PC-9 (cell line): ENCODE results near the gene ADORA1. TPM values are rescaled to one million over a fixed set of nuclear protein-coding genes. Genes with fewer than 3 reads are reported as not detected.

Source experiments
- BruUV-seq: library from RNA; stranded (reverse); fragments of 400-500 nt; replicated peaks from 2 replicates; lab custom pipeline; 2021; lab: Mats Ljungman, UMichigan
- CTCF ChIA-PET: fragments of 300-600 bp; sonication (Branson Sonifier 250); formaldehyde crosslinking; loops from one replicate; lab custom pipeline; 2022; ENCODE audit warnings: antibody characterized with exemption; lab: Charles Lee
- POLR2A ChIA-PET: fragments of 300-600 bp; sonication (Branson Sonifier 250); formaldehyde crosslinking; loops from one replicate; lab custom pipeline; 2022; ENCODE audit warnings: antibody characterized with exemption; ENCODE audit not compliant: unreplicated experiment; lab: Charles Lee
- DNase-seq, 2 experiments: peaks; one replicate each; pipeline versions ENCODE4 v3.0.0 to v3.0.0-alpha.2; 2015 to 2022; ENCODE audit warnings: mixed read lengths in 1 of 2
- H2AFZ ChIP-seq: fragments of 200-600 bp; sonication (generic); 2 replicates; pipeline ENCODE4 v1.8.1; 2017; ENCODE audit warnings: antibody characterized with exemption
- H3F3A ChIP-seq: fragments of 200-600 bp; sonication (generic); 2 replicates; pipeline ENCODE4 v1.8.1; 2017; ENCODE audit warnings: antibody characterized with exemption, mild to moderate bottlenecking, low read depth; ENCODE audit not compliant: insufficient read depth
- H3K27ac ChIP-seq: fragments of 200-600 bp; sonication (generic); 2 replicates; pipeline ENCODE4 v1.6.1; 2016; ENCODE audit warnings: mixed run types
- H3K27me3 ChIP-seq: fragments of 200-600 bp; sonication (generic); 2 replicates; pipeline ENCODE4 v1.6.1; 2016; ENCODE audit warnings: low read depth, mixed run types; ENCODE audit not compliant: insufficient read depth
- H3K36me3 ChIP-seq: fragments of 200-600 bp; sonication (generic); 2 replicates; pipeline ENCODE4 v1.6.1; 2016; ENCODE audit warnings: low read depth, mixed run types
- H3K4me1 ChIP-seq: fragments of 200-600 bp; sonication (generic); replicated peaks from 2 replicates; pipeline ENCODE4 v1.6.1; 2016; ENCODE audit warnings: mixed run types; ENCODE audit not compliant: insufficient read depth
- H3K4me2 ChIP-seq: fragments of 200-600 bp; sonication (generic); 2 replicates; pipeline ENCODE4 v1.6.1; 2017; ENCODE audit warnings: mixed run types
- H3K4me3 ChIP-seq: fragments of 200-600 bp; sonication (generic); 2 replicates; pipeline ENCODE4 v1.6.1; 2016; ENCODE audit warnings: mixed run types
- H3K79me2 ChIP-seq: fragments of 200-600 bp; sonication (generic); 2 replicates; pipeline ENCODE4 v1.6.1; 2017; ENCODE audit warnings: low read depth, mixed run types
- H3K9me2 ChIP-seq: fragments of 200-600 bp; sonication (generic); 2 replicates; pipeline ENCODE4 v1.8.1; 2017; ENCODE audit warnings: mild to moderate bottlenecking; ENCODE audit not compliant: insufficient read depth
- H3K9me3 ChIP-seq: fragments of 200-600 bp; sonication (generic); 2 replicates; pipeline ENCODE4 v1.8.1; 2016; ENCODE audit warnings: low read depth; ENCODE audit not compliant: insufficient read depth
- H4K20me1 ChIP-seq: fragments of 200-600 bp; sonication (generic); 2 replicates; pipeline ENCODE4 v1.8.1; 2017; ENCODE audit not compliant: insufficient read depth
- EZH2 ChIP-seq: fragments of 200-600 bp; sonication (generic); IDR thresholded peaks from 2 replicates; pipeline ENCODE4 v1.8.0; 2017; ENCODE audit warnings: antibody characterized with exemption, low read depth
- intact Hi-C: fragments of 100-400 bp; cut with micrococcal nuclease; formaldehyde crosslinking; loops from one replicate; pipeline ENCODE4 v1.10.0; 2022; ENCODE audit not compliant: unreplicated experiment
- total RNA-seq: library from RNA; stranded (reverse); gene quantifications from 2 replicates; pipeline ENCODE4 v1.2.3, GENCODE V29; 2021
- TF ChIP-seq, protein P1 (sequence below): fragments of 200-600 bp; sonication (generic); conservative IDR thresholded peaks from 2 replicates; pipeline ENCODE4 v1.6.1; 2017; ENCODE audit warnings: mixed run types, antibody characterized with exemption, mild to moderate bottlenecking, moderate library complexity

The ADORA1 gene
- total RNA-seq, 1 experiment from 2014 or later = 8.3 TPM

DNA sequence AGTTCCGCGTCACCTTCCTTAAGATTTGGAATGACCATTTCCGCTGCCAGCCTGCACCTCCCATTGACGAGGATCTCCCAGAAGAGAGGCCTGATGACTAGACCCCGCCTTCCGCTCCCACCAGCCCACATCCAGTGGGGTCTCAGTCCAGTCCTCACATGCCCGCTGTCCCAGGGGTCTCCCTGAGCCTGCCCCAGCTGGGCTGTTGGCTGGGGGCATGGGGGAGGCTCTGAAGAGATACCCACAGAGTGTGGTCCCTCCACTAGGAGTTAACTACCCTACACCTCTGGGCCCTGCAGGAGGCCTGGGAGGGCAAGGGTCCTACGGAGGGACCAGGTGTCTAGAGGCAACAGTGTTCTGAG is 38.3 kb downstream of the ADORA1 start:
- Histone ChIP-seq H3K4me3 (no peak overlapping the region), H3F3A (no peaks in the 10 kb centered on the region), H3K9me2 (no peaks in the 10 kb centered on the region), H4K20me1 (no peaks in the 10 kb centered on the region), H2AFZ (no peak overlapping the region), H3K27me3 (no peaks in the 10 kb centered on the region), H3K4me1 (peaks cover 6% of the 10 kb centered on the region), H3K9me3 (no peaks in the 10 kb centered on the region), H3K79me2 (no peaks in the 10 kb centered on the region), H3K36me3 (no peaks in the 10 kb centered on the region), H3K27ac (no peak overlapping the region), H3K4me2 (no peak overlapping the region)
- intact Hi-C loops = no loop called here
- ChIA-PET CTCF (interaction anchor here (0.5 kb wide), 1 partner anchor 1127 kb away, joined by 3 read pairs; no protein-coding TSS in a partner anchor), POLR2A (no interaction called here)
- no peak for TF ChIP-seq EZH2
- TF ChIP-seq, protein P1, sequence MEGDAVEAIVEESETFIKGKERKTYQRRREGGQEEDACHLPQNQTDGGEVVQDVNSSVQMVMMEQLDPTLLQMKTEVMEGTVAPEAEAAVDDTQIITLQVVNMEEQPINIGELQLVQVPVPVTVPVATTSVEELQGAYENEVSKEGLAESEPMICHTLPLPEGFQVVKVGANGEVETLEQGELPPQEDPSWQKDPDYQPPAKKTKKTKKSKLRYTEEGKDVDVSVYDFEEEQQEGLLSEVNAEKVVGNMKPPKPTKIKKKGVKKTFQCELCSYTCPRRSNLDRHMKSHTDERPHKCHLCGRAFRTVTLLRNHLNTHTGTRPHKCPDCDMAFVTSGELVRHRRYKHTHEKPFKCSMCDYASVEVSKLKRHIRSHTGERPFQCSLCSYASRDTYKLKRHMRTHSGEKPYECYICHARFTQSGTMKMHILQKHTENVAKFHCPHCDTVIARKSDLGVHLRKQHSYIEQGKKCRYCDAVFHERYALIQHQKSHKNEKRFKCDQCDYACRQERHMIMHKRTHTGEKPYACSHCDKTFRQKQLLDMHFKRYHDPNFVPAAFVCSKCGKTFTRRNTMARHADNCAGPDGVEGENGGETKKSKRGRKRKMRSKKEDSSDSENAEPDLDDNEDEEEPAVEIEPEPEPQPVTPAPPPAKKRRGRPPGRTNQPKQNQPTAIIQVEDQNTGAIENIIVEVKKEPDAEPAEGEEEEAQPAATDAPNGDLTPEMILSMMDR = no peak
- no TSS peak for BruUV-seq
- DNase-seq = no peak

DNA sequence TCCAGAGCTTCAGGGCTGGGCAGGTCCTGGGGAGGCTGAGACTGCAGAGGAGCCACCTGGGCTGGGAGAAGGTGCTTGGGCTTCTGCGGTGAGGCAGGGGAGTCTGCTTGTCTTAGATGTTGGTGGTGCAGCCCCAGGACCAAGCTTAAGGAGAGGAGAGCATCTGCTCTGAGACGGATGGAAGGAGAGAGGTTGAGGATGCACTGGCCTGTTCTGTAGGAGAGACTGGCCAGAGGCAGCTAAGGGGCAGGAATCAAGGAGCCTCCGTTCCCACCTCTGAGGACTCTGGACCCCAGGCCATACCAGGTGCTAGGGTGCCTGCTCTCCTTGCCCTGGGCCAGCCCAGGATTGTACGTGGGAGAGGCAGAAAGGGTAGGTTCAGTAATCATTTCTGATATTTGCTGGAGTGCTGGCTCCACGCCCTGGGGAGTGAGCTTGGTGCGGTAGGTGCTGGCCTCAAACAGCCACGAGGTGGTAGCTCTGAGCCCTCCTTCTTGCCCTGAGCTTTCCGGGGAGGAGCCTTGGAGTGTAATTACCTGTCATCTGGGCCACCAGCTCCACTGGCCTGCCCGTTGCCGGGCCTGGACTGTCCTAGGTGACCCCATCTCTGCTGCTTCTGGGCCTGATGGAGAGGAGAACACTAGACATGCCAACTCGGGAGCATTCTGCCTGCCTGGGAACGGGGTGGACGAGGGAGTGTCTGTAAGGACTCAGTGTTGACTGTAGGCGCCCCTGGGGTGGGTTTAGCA is 38.8 kb downstream of the ADORA1 start:
- Histone ChIP-seq H3K79me2 (no peaks in the 10 kb centered on the region), H3K9me2 (no peaks in the 10 kb centered on the region), H3K4me3 (no peak overlapping the region), H3K27me3 (no peaks in the 10 kb centered on the region), H3F3A (no peaks in the 10 kb centered on the region), H3K27ac (no peak overlapping the region), H3K4me1 (0 out of 2 replicates have a peak, but pooled peaks cover under 1% of the 10 kb centered on the region), H3K4me2 (no peak overlapping the region), H3K36me3 (no peaks in the 10 kb centered on the region), H2AFZ (no peak overlapping the region), H4K20me1 (no peaks in the 10 kb centered on the region), H3K9me3 (no peaks in the 10 kb centered on the region)
- CTCF ChIA-PET = interaction anchor here (0.5 kb wide), 1 partner anchor 1127 kb away, joined by 3 read pairs; no protein-coding TSS in a partner anchor
- no TSS peak for BruUV-seq
- POLR2A ChIA-PET = no interaction called here
- no peak for DNase-seq
- TF ChIP-seq, protein P1 = no peak
- no peak for TF ChIP-seq EZH2
- intact Hi-C loops = no loop called here

DNA sequence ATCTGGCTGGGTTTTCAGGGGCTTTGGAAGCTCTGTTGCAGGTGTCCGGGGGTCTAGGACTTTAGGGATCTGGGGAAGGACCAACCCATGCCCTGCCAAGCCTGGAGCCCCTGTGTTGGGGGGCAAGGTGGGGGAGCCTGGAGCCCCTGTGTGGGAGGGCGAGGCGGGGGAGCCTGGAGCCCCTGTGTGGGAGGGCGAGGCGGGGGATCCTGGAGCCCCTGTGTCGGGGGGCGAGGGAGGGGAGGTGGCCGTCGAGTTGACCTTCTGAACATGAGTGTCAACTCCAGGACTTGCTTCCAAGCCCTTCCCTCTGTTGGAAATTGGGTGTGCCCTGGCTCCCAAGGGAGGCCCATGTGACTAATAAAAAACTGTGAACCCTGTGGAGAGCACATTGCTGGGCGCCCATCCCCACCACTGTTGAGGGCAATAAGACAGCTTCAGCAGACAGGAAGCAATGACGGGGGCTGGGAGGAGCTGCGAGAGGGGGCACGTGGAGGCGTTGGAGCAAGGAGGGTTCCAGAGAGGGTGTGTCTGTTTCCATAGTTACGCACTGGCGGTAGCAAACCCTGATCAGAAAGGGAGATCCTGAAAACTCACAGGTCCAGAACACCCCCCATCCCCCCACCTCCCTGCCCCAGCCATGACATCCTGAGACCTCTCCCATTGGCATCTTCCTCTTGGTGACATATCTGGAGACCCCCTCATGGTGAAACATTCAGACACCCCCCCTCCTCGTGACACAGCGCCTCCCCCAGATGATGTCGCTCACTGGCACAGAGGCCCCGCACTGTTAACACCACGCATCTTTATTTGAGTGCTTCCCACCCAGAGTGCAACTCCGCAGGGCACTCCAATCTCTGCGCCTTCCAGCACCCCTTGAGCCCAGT is 39.7 kb downstream of the ADORA1 start:
- Histone ChIP-seq H3K9me3 (no peaks in the 10 kb centered on the region), H3K36me3 (no peaks in the 10 kb centered on the region), H4K20me1 (no peaks in the 10 kb centered on the region), H2AFZ (no peak overlapping the region), H3K27ac (no peak overlapping the region), H3K79me2 (no peaks in the 10 kb centered on the region), H3K4me2 (no peak overlapping the region), H3K27me3 (no peaks in the 10 kb centered on the region), H3K4me3 (no peak overlapping the region), H3K4me1 (0 out of 2 replicates have a peak, but pooled peaks cover under 1% of the 10 kb centered on the region), H3F3A (no peaks in the 10 kb centered on the region), H3K9me2 (no peaks in the 10 kb centered on the region)
- intact Hi-C loops = no loop called here
- CTCF ChIA-PET = no interaction called here
- BruUV-seq = no TSS peak
- POLR2A ChIA-PET = no interaction called here
- no peak for DNase-seq
- TF ChIP-seq, protein P1 = no peak
- no peak for TF ChIP-seq EZH2
